GM19397 (cell line): Measurements from ENCODE around the gene RPL7A.
A peak's percentile ranks its signal among the peaks of the same experiment; 100 is the strongest.
"Not testable (repeated sequence)": the region's sequence is repeated elsewhere in the genome, so short reads cannot be mapped to it uniquely, and the experiment has no call there.

Experiments
- ATAC-seq: cut with Tn5 transposase; IDR thresholded peaks from one replicate; pipeline ENCODE4 v1.9.1; 2021; ENCODE audit warnings: mild to moderate bottlenecking, moderate library complexity; ENCODE audit not compliant: unreplicated experiment

The RPL7A gene

GRCh38 chr9:133347985-133348717, at the start of gene RPL7A, which contains the start of gene MED22:
Gene RPL7A (plus strand): TSS chr9:133348218. CDS start chr9:133348244, 26 bp downstream.
Gene MED22 (minus strand): TSS chr9:133348131. CDS start chr9:133346662, 1,469 bp downstream.
- peak; percentile 48 for ATAC-seq

GRCh38 chr9:133299996-133300395, 48.0 kb upstream of the RPL7A start:
- not testable (repeated sequence) for ATAC-seq

- ATAC-seq: no peak
Observed at GRCh38 chr9:133301253-133302230, 46.5 kb upstream of the RPL7A start.

- no peak for ATAC-seq
Observed at GRCh38 chr9:133303266-133304157, 44.5 kb upstream of the RPL7A start.

- ATAC-seq: no peak
Observed at GRCh38 chr9:133304158-133304470, 43.9 kb upstream of the RPL7A start.

- ATAC-seq: no peak
Observed at GRCh38 chr9:133304477-133305377, 43.3 kb upstream of the RPL7A start.

GRCh38 chr9:133305731-133306130, 42.3 kb upstream of the RPL7A start:
- ATAC-seq: no peak

- no peak for ATAC-seq
Observed at GRCh38 chr9:133306242-133307204, 41.5 kb upstream of the RPL7A start.

- no peak for ATAC-seq
Observed at GRCh38 chr9:133307301-133307700, 40.7 kb upstream of the RPL7A start.

- no peak for ATAC-seq
Observed at GRCh38 chr9:133309608-133310007, 38.4 kb upstream of the RPL7A start.

- ATAC-seq: no peak
Observed at GRCh38 chr9:133315997-133316396, 32.0 kb upstream of the RPL7A start.

GRCh38 chr9:133317551-133317950, 30.5 kb upstream of the RPL7A start:
- not testable (repeated sequence) for ATAC-seq

GRCh38 chr9:133320421-133320881, 27.6 kb upstream of the RPL7A start:
- no peak for ATAC-seq

- ATAC-seq: no peak
Observed at GRCh38 chr9:133321411-133321935, 26.5 kb upstream of the RPL7A start.

GRCh38 chr9:133322701-133323100, 25.3 kb upstream of the RPL7A start:
- no peak for ATAC-seq

GRCh38 chr9:133323211-133323610, 24.8 kb upstream of the RPL7A start:
- ATAC-seq: no peak

GRCh38 chr9:133323991-133324703, 23.9 kb upstream of the RPL7A start:
- no peak for ATAC-seq

- ATAC-seq: not testable (repeated sequence)
Observed at GRCh38 chr9:133327021-133327420, 21.0 kb upstream of the RPL7A start.
